Measurements from ENCODE around the gene DAAM1. TPM values are rescaled to one million over a fixed set of nuclear protein-coding genes. Genes with fewer than 3 reads are reported as not detected.

The DAAM1 gene
- polyA plus RNA-seq, 1 donor from 2014 or later: 161 TPM

- Histone ChIP-seq H4K20me1 (ENCODE audit: insufficient read depth) (no peaks in the 10 kb centered on the region), H3K36me3 (ENCODE audit: insufficient read depth, low read length) (peaks cover 38% of the 10 kb centered on the region), H3K4me3 (ENCODE audit: low read length) (no peak overlapping the region), H2AFZ (ENCODE audit: low read depth, low read length) (no peak overlapping the region), H3K27ac (ENCODE audit: low read length) (no peak overlapping the region), H3K4me2 (ENCODE audit: low read length) (no peak overlapping the region), H3K9me2 (ENCODE audit: insufficient read depth, low read length) (no peaks in the 10 kb centered on the region), H3K79me2 (replicated peaks; ENCODE audit: insufficient read depth, low read length) (no peaks in the 10 kb centered on the region), H3F3A (ENCODE audit: insufficient read depth, low read length, poor library complexity, severe bottlenecking) (no peaks in the 10 kb centered on the region), H3K9me3 (ENCODE audit: low read length) (no peaks in the 10 kb centered on the region), H3K27me3 (ENCODE audit: insufficient read depth, low read depth, low read length) (no peaks in the 10 kb centered on the region), H3K9ac (ENCODE audit: low read length) (no peak overlapping the region)
- TF ChIP-seq POLR2AphosphoS5 (IDR thresholded peaks at IDR 0.05): no peak
- TF ChIP-seq SMC3 (conservative IDR thresholded peaks at IDR 0.05; ENCODE audit: poor library complexity): no peak
- TF ChIP-seq CTCF (IDR thresholded peaks at IDR 0.05; ENCODE audit: poor library complexity, severe bottlenecking): no peak
- TF ChIP-seq EP300 (conservative IDR thresholded peaks at IDR 0.05; ENCODE audit: poor library complexity, severe bottlenecking): no peak
- TF ChIP-seq TAF1 (IDR thresholded peaks at IDR 0.05; ENCODE audit: low read depth): no peak
- no peak for TF ChIP-seq EZH2 (IDR thresholded peaks at IDR 0.05; ENCODE audit: borderline replicate concordance, insufficient read depth, low read length, poor library complexity, severe bottlenecking)
- no peak for TF ChIP-seq MXI1 (conservative IDR thresholded peaks at IDR 0.05; ENCODE audit: poor library complexity, severe bottlenecking)
- no peak for TF ChIP-seq REST (IDR thresholded peaks at IDR 0.05; ENCODE audit: borderline replicate concordance)
- TF ChIP-seq RAD21 (conservative IDR thresholded peaks at IDR 0.05): no peak
These were observed 154.3 kb downstream of the DAAM1 start for GRCh38 chr14:59342516-59343484.

GRCh38 chr14:59343585-59343984 lies 155.1 kb downstream of the DAAM1 start:
- Histone ChIP-seq H3K4me2 (ENCODE audit: low read length) (no peak overlapping the region), H3K36me3 (ENCODE audit: insufficient read depth, low read length) (peaks cover 39% of the 10 kb centered on the region), H3K27ac (ENCODE audit: low read length) (no peak overlapping the region)

More at GRCh38 chr14:59343585-59343984, 155.1 kb downstream of the DAAM1 start:
- Histone ChIP-seq H3K79me2 (replicated peaks; ENCODE audit: insufficient read depth, low read length) (no peaks in the 10 kb centered on the region), H2AFZ (ENCODE audit: low read depth, low read length) (no peak overlapping the region), H3K27me3 (ENCODE audit: insufficient read depth, low read depth, low read length) (no peaks in the 10 kb centered on the region), H3K9ac (ENCODE audit: low read length) (no peak overlapping the region), H3K4me3 (ENCODE audit: low read length) (no peak overlapping the region), H4K20me1 (ENCODE audit: insufficient read depth) (no peaks in the 10 kb centered on the region), H3K9me2 (ENCODE audit: insufficient read depth, low read length) (no peaks in the 10 kb centered on the region), H3K9me3 (ENCODE audit: low read length) (no peaks in the 10 kb centered on the region), H3F3A (ENCODE audit: insufficient read depth, low read length, poor library complexity, severe bottlenecking) (no peaks in the 10 kb centered on the region)
- TF ChIP-seq EP300 (conservative IDR thresholded peaks at IDR 0.05; ENCODE audit: poor library complexity, severe bottlenecking): no peak
- no peak for TF ChIP-seq MXI1 (conservative IDR thresholded peaks at IDR 0.05; ENCODE audit: poor library complexity, severe bottlenecking)
- TF ChIP-seq RAD21 (conservative IDR thresholded peaks at IDR 0.05): no peak
- no peak for TF ChIP-seq EZH2 (IDR thresholded peaks at IDR 0.05; ENCODE audit: borderline replicate concordance, insufficient read depth, low read length, poor library complexity, severe bottlenecking)

Data from neural cell (in vitro differentiated cells).